NOMO-1 treated with dmso at 0.1 percent for 144 hours (cell line): Measurements from ENCODE around the gene PGA4.

Source experiments
- DNase-seq: peaks from one replicate; lab custom pipeline; 2025; ENCODE audit not compliant: unreplicated experiment; lab: John Stamatoyannopoulos, UW

The PGA4 gene

GRCh38 chr11:61277186-61278000, 55.2 kb downstream of the PGA4 start:
- no peak for DNase-seq

DNA sequence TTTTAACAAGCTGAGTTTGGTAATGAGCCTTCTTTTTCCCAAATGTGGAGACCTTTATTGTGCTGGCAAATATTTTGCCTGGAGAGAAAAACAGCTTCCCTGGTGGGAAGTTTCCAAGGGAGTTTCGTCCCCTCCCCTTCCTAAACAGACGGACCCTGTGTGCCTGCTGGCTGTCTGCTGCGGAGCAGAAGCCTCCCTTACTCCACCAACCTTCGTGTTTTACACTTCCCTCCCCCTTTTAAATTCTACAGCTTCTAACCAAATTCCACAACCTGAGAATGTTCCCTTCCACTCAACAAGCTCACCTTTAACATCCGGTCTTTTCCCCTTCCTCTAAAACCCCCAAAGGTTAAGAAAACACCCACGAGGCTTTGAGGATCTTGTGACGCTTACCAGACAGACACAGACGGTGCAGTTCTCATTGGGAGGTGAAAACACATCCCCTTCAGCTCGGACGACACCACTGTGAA, 55.9 kb downstream of the PGA4 start:
- DNase-seq: no peak

DNA sequence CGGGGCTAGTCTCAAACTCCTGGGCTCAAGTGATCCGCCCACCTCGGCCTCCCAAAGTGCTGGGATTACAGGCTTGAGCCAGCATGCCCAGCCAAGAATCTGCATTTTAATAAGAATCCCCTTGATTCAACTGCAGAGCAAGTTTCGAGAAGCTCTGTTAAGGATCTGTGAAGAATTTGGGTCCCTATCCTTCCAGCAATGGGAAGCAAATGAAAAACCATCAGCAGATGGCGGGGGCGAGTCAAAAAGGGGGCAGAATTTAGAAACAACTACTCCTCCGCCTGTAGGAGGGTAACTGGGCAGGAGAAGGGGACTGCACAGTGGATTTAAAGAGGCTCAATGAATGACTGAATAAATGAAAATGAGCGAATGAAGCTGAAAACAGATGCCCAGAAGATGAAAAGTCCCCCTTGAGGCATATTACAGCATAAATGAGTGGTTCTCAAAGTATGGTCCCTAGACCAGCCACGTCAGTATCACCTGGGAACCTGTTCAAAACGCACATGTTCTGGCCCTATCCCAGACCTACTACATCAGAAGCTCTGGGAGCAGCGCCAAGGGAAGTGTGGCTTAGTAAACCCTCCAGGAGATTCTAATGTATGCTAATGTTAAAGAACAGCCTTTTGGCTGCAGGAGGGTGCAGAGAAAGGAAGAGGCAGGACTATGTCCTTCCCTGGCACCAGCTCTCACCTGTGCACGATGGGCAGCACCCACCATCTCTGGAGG, 58.0 kb downstream of the PGA4 start:
- DNase-seq: no peak

GRCh38 chr11:61280883-61281580, 58.9 kb downstream of the PGA4 start:
- no peak for DNase-seq
